ENCODE measurements around the gene KCNAB1. TPM values are rescaled to one million over a fixed set of nuclear protein-coding genes. Genes with fewer than 3 reads are reported as not detected.

Gene KCNAB1
- polyA plus RNA-seq, 1 experiment: 0.07 TPM

DNA sequence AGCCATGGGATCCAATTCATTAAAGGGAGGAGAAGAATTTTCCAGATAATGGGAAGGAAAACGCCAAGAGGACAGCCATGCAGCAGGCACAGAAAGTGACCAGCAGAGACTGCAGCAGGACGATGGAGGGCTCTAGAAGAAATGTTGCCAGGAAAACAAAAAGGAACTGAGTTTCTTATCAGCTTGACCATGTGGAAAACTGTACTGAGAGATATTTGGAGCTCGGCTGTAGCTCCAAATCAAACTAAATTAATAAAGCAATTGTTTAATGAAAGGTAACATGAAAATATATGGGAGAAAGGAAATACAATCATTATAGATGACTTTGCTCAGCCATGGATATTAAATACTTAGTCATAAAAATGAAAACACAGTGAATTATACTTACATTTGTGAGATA, 370.8 kb downstream of the KCNAB1 start:
- no peak for DNase-seq (ENCODE audit: low read depth, low spot score)
- ChIA-PET CTCF (interaction anchor here (0.7 to 1.4 kb wide), 5 partner anchors 17 to 646 kb away, joined by 3 to 5 read pairs (median 4); no protein-coding TSS in a partner anchor), POLR2A (no interaction called here)
- no peaks in the 10 kb centered on the region for H3K27me3 ChIP-seq (ENCODE audit: control insufficient read depth, insufficient read depth, low read length)
- TF ChIP-seq, protein P1, sequence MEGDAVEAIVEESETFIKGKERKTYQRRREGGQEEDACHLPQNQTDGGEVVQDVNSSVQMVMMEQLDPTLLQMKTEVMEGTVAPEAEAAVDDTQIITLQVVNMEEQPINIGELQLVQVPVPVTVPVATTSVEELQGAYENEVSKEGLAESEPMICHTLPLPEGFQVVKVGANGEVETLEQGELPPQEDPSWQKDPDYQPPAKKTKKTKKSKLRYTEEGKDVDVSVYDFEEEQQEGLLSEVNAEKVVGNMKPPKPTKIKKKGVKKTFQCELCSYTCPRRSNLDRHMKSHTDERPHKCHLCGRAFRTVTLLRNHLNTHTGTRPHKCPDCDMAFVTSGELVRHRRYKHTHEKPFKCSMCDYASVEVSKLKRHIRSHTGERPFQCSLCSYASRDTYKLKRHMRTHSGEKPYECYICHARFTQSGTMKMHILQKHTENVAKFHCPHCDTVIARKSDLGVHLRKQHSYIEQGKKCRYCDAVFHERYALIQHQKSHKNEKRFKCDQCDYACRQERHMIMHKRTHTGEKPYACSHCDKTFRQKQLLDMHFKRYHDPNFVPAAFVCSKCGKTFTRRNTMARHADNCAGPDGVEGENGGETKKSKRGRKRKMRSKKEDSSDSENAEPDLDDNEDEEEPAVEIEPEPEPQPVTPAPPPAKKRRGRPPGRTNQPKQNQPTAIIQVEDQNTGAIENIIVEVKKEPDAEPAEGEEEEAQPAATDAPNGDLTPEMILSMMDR (IDR thresholded peaks at IDR 0.05; ENCODE audit: low read depth, low read length): no peak
- H3K27ac ChIP-seq (ENCODE audit: low read depth, low read length): no peak overlapping the region
- H3K4me3 ChIP-seq (ENCODE audit: low read depth, low read length): no peak overlapping the region
- no peaks in the 10 kb centered on the region for H3K9me3 ChIP-seq (ENCODE audit: control insufficient read depth, insufficient read depth, low read length)

DNA sequence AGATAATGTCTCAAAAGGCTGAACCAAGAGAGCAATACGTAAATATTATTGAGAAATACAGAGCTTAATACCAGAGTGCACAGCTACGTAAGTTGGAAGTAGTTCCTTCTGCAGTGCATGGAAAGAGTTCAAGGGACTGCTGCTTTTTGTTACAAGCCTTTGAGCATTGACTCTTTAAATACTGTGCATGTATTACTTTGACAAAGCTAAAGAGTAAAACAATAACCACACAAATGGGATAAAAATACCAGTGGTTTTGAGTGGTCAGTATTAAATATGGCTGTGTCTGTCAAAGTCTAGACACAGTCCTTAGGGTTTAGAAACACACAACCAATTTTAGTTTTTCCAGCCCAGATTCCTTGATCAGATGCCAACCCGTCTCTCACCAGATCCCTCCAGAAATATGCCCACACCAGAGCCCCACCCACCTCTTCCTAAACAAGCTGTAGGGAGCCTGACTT, 372.5 kb downstream of the KCNAB1 start:
- no peaks in the 10 kb centered on the region for H3K27me3 ChIP-seq (ENCODE audit: control insufficient read depth, insufficient read depth, low read length)
- DNase-seq (ENCODE audit: low read depth, low spot score): no peak
- no peak overlapping the region for H3K4me3 ChIP-seq (ENCODE audit: low read depth, low read length)
- no peak overlapping the region for H3K27ac ChIP-seq (ENCODE audit: low read depth, low read length)
- ChIA-PET POLR2A (no interaction called here), CTCF (interaction anchor here (0.8 kb wide), 1 partner anchor 43 kb away, joined by 3 read pairs; no protein-coding TSS in a partner anchor)
- no peaks in the 10 kb centered on the region for H3K9me3 ChIP-seq (ENCODE audit: control insufficient read depth, insufficient read depth, low read length)
- TF ChIP-seq, protein P1 (IDR thresholded peaks at IDR 0.05; ENCODE audit: low read depth, low read length): no peak

DNA sequence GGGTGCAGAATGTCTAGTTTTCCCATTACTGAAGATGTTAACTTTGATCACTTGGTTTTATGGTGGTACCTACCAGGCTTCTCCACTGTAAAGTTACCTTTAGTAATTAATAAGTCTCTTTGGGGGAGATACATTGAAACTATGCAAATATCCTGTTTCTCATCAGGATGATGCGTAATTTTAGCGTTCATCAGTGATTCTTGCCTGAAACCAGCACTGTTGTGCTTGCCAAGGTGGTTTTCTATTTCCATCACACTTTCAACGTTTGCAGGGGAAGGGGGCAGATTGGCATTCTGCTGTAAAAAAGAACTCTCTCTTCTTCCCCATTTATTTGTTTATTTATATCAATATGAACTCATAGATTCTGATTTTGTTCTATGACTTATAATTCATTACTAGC, 373.5 kb downstream of the KCNAB1 start:
- no peak for DNase-seq (ENCODE audit: low read depth, low spot score)
- TF ChIP-seq, protein P1 (IDR thresholded peaks at IDR 0.05; ENCODE audit: low read depth, low read length): no peak
- ChIA-PET POLR2A (no interaction called here), CTCF (no interaction called here)
- H3K27ac ChIP-seq (ENCODE audit: low read depth, low read length): no peak overlapping the region
- H3K9me3 ChIP-seq (ENCODE audit: control insufficient read depth, insufficient read depth, low read length): no peaks in the 10 kb centered on the region
- H3K4me3 ChIP-seq (ENCODE audit: low read depth, low read length): no peak overlapping the region
- H3K27me3 ChIP-seq (ENCODE audit: control insufficient read depth, insufficient read depth, low read length): no peaks in the 10 kb centered on the region

DNA sequence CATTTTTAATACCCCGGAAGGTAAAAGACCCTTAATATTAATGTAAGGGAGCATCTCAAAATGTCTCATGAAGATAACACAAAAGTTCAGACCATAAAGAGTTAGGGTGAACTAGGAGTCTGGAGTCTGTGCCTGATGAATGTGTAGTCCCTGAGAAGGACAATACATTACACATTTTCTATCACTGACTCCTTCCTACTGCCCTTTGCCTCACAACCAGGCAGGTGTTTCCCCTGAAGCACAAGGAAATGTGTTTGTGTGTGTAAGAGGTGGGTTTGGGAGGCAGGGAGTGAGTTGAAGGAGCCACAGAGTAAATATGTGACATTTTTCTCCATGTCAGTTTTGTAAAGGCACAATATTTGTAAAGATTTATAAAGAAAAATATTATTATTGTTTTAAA, 375.4 kb downstream of the KCNAB1 start:
- no peak overlapping the region for H3K4me3 ChIP-seq (ENCODE audit: low read depth, low read length)
- H3K9me3 ChIP-seq (ENCODE audit: control insufficient read depth, insufficient read depth, low read length): no peaks in the 10 kb centered on the region
- CTCF ChIA-PET: no interaction called here
- TF ChIP-seq, protein P1 (IDR thresholded peaks at IDR 0.05; ENCODE audit: low read depth, low read length): no peak
- no peaks in the 10 kb centered on the region for H3K27me3 ChIP-seq (ENCODE audit: control insufficient read depth, insufficient read depth, low read length)
- DNase-seq (ENCODE audit: low read depth, low spot score): no peak
- H3K27ac ChIP-seq (ENCODE audit: low read depth, low read length): no peak overlapping the region
- POLR2A ChIA-PET: no interaction called here

DNA sequence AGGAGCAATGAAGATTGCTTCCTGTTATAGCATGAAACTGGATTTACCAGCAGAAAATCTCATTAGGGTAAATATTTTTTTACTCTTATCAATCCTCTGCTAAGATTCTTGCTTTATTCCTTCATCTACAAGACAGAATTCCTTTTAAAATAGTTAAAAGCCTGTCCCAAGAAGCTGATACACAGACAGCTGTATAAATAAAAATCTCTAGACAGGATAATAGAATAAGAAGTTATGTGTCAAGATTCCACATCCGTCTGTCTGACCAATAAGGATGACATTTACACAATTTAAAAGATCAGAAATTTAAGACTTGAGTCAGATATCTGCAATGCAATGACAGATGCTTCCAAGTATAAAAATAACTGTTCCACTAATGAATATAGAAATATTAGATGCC, 376.9 kb downstream of the KCNAB1 start:
- no peak for DNase-seq (ENCODE audit: low read depth, low spot score)
- ChIA-PET POLR2A (no interaction called here), CTCF (no interaction called here)
- TF ChIP-seq, protein P1 (IDR thresholded peaks at IDR 0.05; ENCODE audit: low read depth, low read length): no peak
- Histone ChIP-seq H3K4me3 (ENCODE audit: low read depth, low read length) (no peak overlapping the region), H3K27ac (ENCODE audit: low read depth, low read length) (no peak overlapping the region), H3K27me3 (ENCODE audit: control insufficient read depth, insufficient read depth, low read length) (no peaks in the 10 kb centered on the region), H3K9me3 (ENCODE audit: control insufficient read depth, insufficient read depth, low read length) (no peaks in the 10 kb centered on the region)

All from AG04450 (cell line).